Fibroblast of the aortic adventitia (primary cell): Measurements from ENCODE around the gene TMX4. TPM values are rescaled to one million over a fixed set of nuclear protein-coding genes. Genes with fewer than 3 reads are reported as not detected.

ENCODE experiments used
- DNase-seq: peaks from one replicate; pipeline ENCODE4 v3.0.0-alpha.2; 2010; ENCODE audit warnings: low read depth
- H3K4me3 ChIP-seq: 2 replicates; pipeline ENCODE4 v1.5.1; 2011; ENCODE audit warnings: low read depth, mild to moderate bottlenecking, control low read depth, low read length, moderate library complexity
- CTCF ChIP-seq: IDR thresholded peaks from 2 replicates; pipeline ENCODE4 v1.5.1; 2011; ENCODE audit warnings: mild to moderate bottlenecking, low read length, control low read depth, inconsistent platforms; ENCODE audit not compliant: insufficient read depth
- total RNA-seq: library from RNA; depleted of rRNA; stranded (reverse); fragments of >200 nt; gene quantifications from 2 replicates; pipeline ENCODE4 v1.2.3, GENCODE V29; 2012; ENCODE audit warnings: low replicate concordance

TMX4 gene
- total RNA-seq, 1 donor = 54.6 TPM

GRCh38 chr20:7993238-7993637 is 26.3 kb downstream of the TMX4 start:
- no peak for TF ChIP-seq CTCF
- no peak for DNase-seq
- H3K4me3 ChIP-seq = no peak overlapping the region

- no peak for TF ChIP-seq CTCF
- no peak overlapping the region for H3K4me3 ChIP-seq
- no peak for DNase-seq
These were observed 29.2 kb downstream of the TMX4 start for GRCh38 chr20:7990385-7990784.

GRCh38 chr20:7989379-7989778 is 30.2 kb downstream of the TMX4 start:
- peak; percentile 11 for TF ChIP-seq CTCF
- peak; percentile 34 for DNase-seq
- no peak overlapping the region for H3K4me3 ChIP-seq

- DNase-seq = no peak
- TF ChIP-seq CTCF = no peak
- H3K4me3 ChIP-seq = no peak overlapping the region
These were observed 33.6 kb downstream of the TMX4 start for GRCh38 chr20:7985916-7986315.

GRCh38 chr20:7984192-7984591 is 35.4 kb downstream of the TMX4 start:
- no peak for DNase-seq
- no peak for TF ChIP-seq CTCF
- no peak overlapping the region for H3K4me3 ChIP-seq

GRCh38 chr20:7981374-7981773 is 38.2 kb downstream of the TMX4 start:
- no peak for TF ChIP-seq CTCF
- no peak overlapping the region for H3K4me3 ChIP-seq
- no peak for DNase-seq

GRCh38 chr20:7980332-7981046 is 39.1 kb downstream of the TMX4 start:
- no peak overlapping the region for H3K4me3 ChIP-seq
- DNase-seq = peak; percentile 61

More at GRCh38 chr20:7980332-7981046, 39.1 kb downstream of the TMX4 start:
- TF ChIP-seq CTCF = peak; percentile 59
